HG03139 (cell line): ENCODE measurements around the gene RAB7A.
"Not testable (repeated sequence)": the region's sequence is repeated elsewhere in the genome, so short reads cannot be mapped to it uniquely, and the experiment has no call there.

Experiments
- ATAC-seq: cut with Tn5 transposase; IDR thresholded peaks from one replicate; pipeline ENCODE4 v1.9.1; 2021; ENCODE audit not compliant: unreplicated experiment

The RAB7A gene

GRCh38 chr3:128749561-128749960 is 23.6 kb downstream of the RAB7A start:
- not testable (repeated sequence) for ATAC-seq

GRCh38 chr3:128753715-128754114 is 27.7 kb downstream of the RAB7A start:
- ATAC-seq = no peak

GRCh38 chr3:128760042-128760441 is 34.1 kb downstream of the RAB7A start:
- ATAC-seq = no peak

- ATAC-seq = no peak
These were observed 34.9 kb downstream of the RAB7A start for GRCh38 chr3:128760881-128761280.

GRCh38 chr3:128761392-128761791 is 35.4 kb downstream of the RAB7A start:
- no peak for ATAC-seq

- ATAC-seq = no peak
These were observed 38.0 kb downstream of the RAB7A start for GRCh38 chr3:128763967-128764366.

GRCh38 chr3:128764863-128765262 is 38.9 kb downstream of the RAB7A start:
- ATAC-seq = no peak

- no peak for ATAC-seq
These were observed 41.2 kb downstream of the RAB7A start for GRCh38 chr3:128767094-128767750.

GRCh38 chr3:128768471-128768870 is 42.5 kb downstream of the RAB7A start:
- ATAC-seq = no peak

- ATAC-seq = no peak
These were observed 44.4 kb downstream of the RAB7A start for GRCh38 chr3:128770387-128770786.

- not testable (repeated sequence) for ATAC-seq
These were observed 47.2 kb downstream of the RAB7A start for GRCh38 chr3:128773189-128773588.

- not testable (repeated sequence) for ATAC-seq
These were observed 47.6 kb downstream of the RAB7A start for GRCh38 chr3:128773592-128773991.

GRCh38 chr3:128775241-128775640 is 49.3 kb downstream of the RAB7A start:
- ATAC-seq = no peak

GRCh38 chr3:128775906-128776542 is 50.0 kb downstream of the RAB7A start:
- no peak for ATAC-seq

GRCh38 chr3:128780101-128780837 is 54.3 kb downstream of the RAB7A start:
- no peak for ATAC-seq

- no peak for ATAC-seq
These were observed 55.2 kb downstream of the RAB7A start for GRCh38 chr3:128781164-128781563.

- no peak for ATAC-seq
These were observed 56.5 kb downstream of the RAB7A start for GRCh38 chr3:128782282-128783146.

- no peak for ATAC-seq
These were observed 57.8 kb downstream of the RAB7A start for GRCh38 chr3:128783774-128784173.

GRCh38 chr3:128784232-128784631 is 58.2 kb downstream of the RAB7A start:
- ATAC-seq = no peak

GRCh38 chr3:128784843-128785242 is 58.9 kb downstream of the RAB7A start:
- ATAC-seq = no peak

GRCh38 chr3:128786434-128787020 is 60.5 kb downstream of the RAB7A start:
- ATAC-seq = no peak
